HepG2 (cell line): Measurements from ENCODE around the gene BHMT. TPM values are rescaled to one million over a fixed set of nuclear protein-coding genes. Genes with fewer than 3 reads are reported as not detected.

Experiments
- polyA plus RNA-seq, 8 experiments: library from polyadenylated mRNA; depleted of rRNA in 3 of 8; stranded (reverse) in 7 of 8; unstranded in 1 of 8; fragments of >200 nt; fragmentation: Illumina TruSeq in 4 of 8; extraction: Trizol in 4 of 8; gene quantifications; 2 replicates each; pipeline versions ENCODE4 v1.2.1 to v1.2.3, GENCODE V29; 2011 to 2016; ENCODE audit warnings: low read depth in 4 of 8, missing spikeins in 1 of 8, mixed read lengths in 1 of 8; ENCODE audit not compliant: insufficient read depth in 1 of 8
- small RNA-seq, 3 experiments: library from RNA; depleted of rRNA; stranded (forward); fragments of <200 nt; gene quantifications; one replicate each; pipeline ENCODE3, GENCODE V24; 2012; ENCODE audit warnings: low read depth in 2 of 3, low replicate concordance in 1 of 3; ENCODE audit not compliant: insufficient read length in 3 of 3, insufficient read depth in 2 of 3
- total RNA-seq, 5 experiments: library from RNA; depleted of rRNA; stranded (reverse); fragments of >200 nt; fragmentation: Illumina TruSeq; extraction: Trizol; gene quantifications; 2 replicates each; pipeline ENCODE4 v1.2.3, GENCODE V29; 2016; ENCODE audit warnings: low read depth in 1 of 5

BHMT gene
- total and polyA plus RNA-seq, 2 of the 13 experiments (the other 11 are each of a cell fraction or from before 2014, with no cell fraction given) = 0.40 to 6.4 TPM

Small RNA genes lying within 50 kb of the gene (small RNA-seq; reads per million reads assigned to genes)
- 0 reads per million in 3 experiments for gene RNY3P1

Other genes with a start within 250 kb of the BHMT start
- gene ARSB, start 126.5 kb upstream of the BHMT start, total RNA-seq (2016; rRNA removed; fragmentation: Illumina TruSeq; extraction: Trizol) = 29.5 and 52.6 TPM in 2 replicates
- 60.8 and 66.4 TPM in 2 replicates for gene ARSB, start 126.5 kb upstream of the BHMT start, polyA plus RNA-seq (2011; rRNA removed)
- 4.6 and 7.9 TPM in 2 replicates for gene DMGDH, start 42.1 kb upstream of the BHMT start, total RNA-seq (2016; rRNA removed; fragmentation: Illumina TruSeq; extraction: Trizol)
- 3.2 and 3.6 TPM in 2 replicates for gene DMGDH, start 42.1 kb upstream of the BHMT start, polyA plus RNA-seq (2011; rRNA removed)
- gene BHMT2, start 42.0 kb upstream of the BHMT start, total RNA-seq (2016; rRNA removed; fragmentation: Illumina TruSeq; extraction: Trizol) = 18.8 and 24.1 TPM in 2 replicates
- gene BHMT2, start 42.0 kb upstream of the BHMT start, polyA plus RNA-seq (2011; rRNA removed) = 11.4 and 13.8 TPM in 2 replicates
- gene JMY, start 124.3 kb downstream of the BHMT start, total RNA-seq (2016; rRNA removed; fragmentation: Illumina TruSeq; extraction: Trizol) = 4.0 and 7.4 TPM in 2 replicates
- 4.0 and 4.2 TPM in 2 replicates for gene JMY, start 124.3 kb downstream of the BHMT start, polyA plus RNA-seq (2011; rRNA removed)